Esophagus squamous epithelium (tissue), 4 donors: ENCODE results near the gene FBXL14.

ENCODE experiments used
- POLR2A ChIP-seq, 4 donors: fragments of 450-650 bp; IDR thresholded peaks; one replicate each; pipeline ENCODE4 v1.6.1; 2017; ENCODE audit warnings: antibody characterized with exemption in 4 of 4, mild to moderate bottlenecking in 4 of 4, moderate library complexity in 3 of 4
- TF ChIP-seq, protein P1 (sequence below), 6 experiments: fragments of 450-650 bp in 4 of 6; fragments of 200-600 bp in 2 of 6; sonication (generic) in 2 of 6; IDR thresholded peaks; one replicate each; pipeline ENCODE4 v1.5.1; 2016 to 2019; ENCODE audit warnings: antibody characterized with exemption in 6 of 6, mild to moderate bottlenecking in 4 of 6, moderate library complexity in 4 of 6

DNA sequence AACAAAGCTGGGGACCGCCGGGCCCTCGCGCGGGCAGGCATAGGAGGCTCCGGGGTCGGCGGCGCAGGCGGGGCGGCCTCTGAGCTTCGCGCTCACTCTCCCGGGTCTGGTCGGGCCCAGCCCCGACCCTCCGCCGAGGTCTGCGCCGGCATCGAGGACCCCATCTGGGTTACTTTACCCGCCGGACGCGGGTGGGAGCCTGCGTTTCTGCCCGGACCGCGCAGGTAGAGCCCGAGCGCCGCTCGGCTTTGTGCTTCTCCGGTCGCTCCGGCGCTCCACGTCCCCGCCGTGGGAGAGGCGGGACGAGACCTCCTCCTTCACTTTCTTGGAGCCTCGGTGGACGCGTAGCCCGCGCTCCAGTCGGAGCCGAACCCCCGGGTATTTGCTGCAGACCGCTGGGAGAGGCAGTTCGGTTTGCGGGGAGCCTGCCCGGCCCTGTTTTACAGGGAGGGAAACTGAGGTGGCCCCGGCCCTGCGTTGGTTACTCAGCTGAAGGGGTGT is 63.2 kb downstream of the FBXL14 start:
- TF ChIP-seq, protein P1, sequence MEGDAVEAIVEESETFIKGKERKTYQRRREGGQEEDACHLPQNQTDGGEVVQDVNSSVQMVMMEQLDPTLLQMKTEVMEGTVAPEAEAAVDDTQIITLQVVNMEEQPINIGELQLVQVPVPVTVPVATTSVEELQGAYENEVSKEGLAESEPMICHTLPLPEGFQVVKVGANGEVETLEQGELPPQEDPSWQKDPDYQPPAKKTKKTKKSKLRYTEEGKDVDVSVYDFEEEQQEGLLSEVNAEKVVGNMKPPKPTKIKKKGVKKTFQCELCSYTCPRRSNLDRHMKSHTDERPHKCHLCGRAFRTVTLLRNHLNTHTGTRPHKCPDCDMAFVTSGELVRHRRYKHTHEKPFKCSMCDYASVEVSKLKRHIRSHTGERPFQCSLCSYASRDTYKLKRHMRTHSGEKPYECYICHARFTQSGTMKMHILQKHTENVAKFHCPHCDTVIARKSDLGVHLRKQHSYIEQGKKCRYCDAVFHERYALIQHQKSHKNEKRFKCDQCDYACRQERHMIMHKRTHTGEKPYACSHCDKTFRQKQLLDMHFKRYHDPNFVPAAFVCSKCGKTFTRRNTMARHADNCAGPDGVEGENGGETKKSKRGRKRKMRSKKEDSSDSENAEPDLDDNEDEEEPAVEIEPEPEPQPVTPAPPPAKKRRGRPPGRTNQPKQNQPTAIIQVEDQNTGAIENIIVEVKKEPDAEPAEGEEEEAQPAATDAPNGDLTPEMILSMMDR (IDR thresholded peaks at IDR 0.05): no peak
- TF ChIP-seq POLR2A (IDR thresholded peaks at IDR 0.05): no peak
